ENCODE measurements around the gene SEC24C.
"Not testable (repeated sequence)": the region's sequence is repeated elsewhere in the genome, so short reads cannot be mapped to it uniquely, and the experiment has no call there.

SEC24C gene

GRCh38 chr10:73731588-73732375, 12.4 kb upstream of the SEC24C start:
- Mint-ChIP-seq H3K4me1 (peaks cover 12% of the 10 kb centered on the region), H3K27ac (no peak overlapping the region), H3K9me3 (no peaks in the 10 kb centered on the region), H3K4me3 (peak overlapping the region; percentile 99), H3K36me3 (ENCODE audit: low read depth) (peaks cover 21% of the 10 kb centered on the region), H3K27me3 (ENCODE audit: low read depth, poor library complexity) (no peaks in the 10 kb centered on the region)
- TF ChIP-seq CTCF (IDR thresholded peaks at IDR 0.05): no peak
- DNase-seq: no peak

GRCh38 chr10:73732426-73732825, 11.7 kb upstream of the SEC24C start:
- H3K36me3 Mint-ChIP-seq (ENCODE audit: low read depth): peaks cover 16% of the 10 kb centered on the region
- no peak for TF ChIP-seq CTCF (IDR thresholded peaks at IDR 0.05)
- DNase-seq: no peak
- peaks cover 12% of the 10 kb centered on the region for H3K4me1 Mint-ChIP-seq
- no peak overlapping the region for H3K27ac Mint-ChIP-seq
- no peaks in the 10 kb centered on the region for H3K27me3 Mint-ChIP-seq (ENCODE audit: low read depth, poor library complexity)
- peak overlapping the region; percentile 77 for H3K4me3 Mint-ChIP-seq
- H3K9me3 Mint-ChIP-seq: no peaks in the 10 kb centered on the region

- Mint-ChIP-seq H3K9me3 (no peaks in the 10 kb centered on the region), H3K4me1 (peaks cover 15% of the 10 kb centered on the region), H3K27ac (no peak overlapping the region), H3K27me3 (ENCODE audit: low read depth, poor library complexity) (no peaks in the 10 kb centered on the region), H3K36me3 (ENCODE audit: low read depth) (peaks cover 20% of the 10 kb centered on the region), H3K4me3 (no peak overlapping the region)
- DNase-seq: no peak
- TF ChIP-seq CTCF (IDR thresholded peaks at IDR 0.05): no peak
Observed at GRCh38 chr10:73732931-73733623, 11.1 kb upstream of the SEC24C start.

- Mint-ChIP-seq H3K4me3 (no peak overlapping the region), H3K36me3 (ENCODE audit: low read depth) (peaks cover 20% of the 10 kb centered on the region), H3K27ac (no peak overlapping the region), H3K9me3 (no peaks in the 10 kb centered on the region), H3K27me3 (ENCODE audit: low read depth, poor library complexity) (no peaks in the 10 kb centered on the region), H3K4me1 (peaks cover 15% of the 10 kb centered on the region)
- no peak for DNase-seq
- TF ChIP-seq CTCF (IDR thresholded peaks at IDR 0.05): no peak
Observed at GRCh38 chr10:73734028-73734720, 10.0 kb upstream of the SEC24C start.

- H3K27ac Mint-ChIP-seq: no peak overlapping the region
- H3K9me3 Mint-ChIP-seq: no peaks in the 10 kb centered on the region
- H3K27me3 Mint-ChIP-seq (ENCODE audit: low read depth, poor library complexity): no peaks in the 10 kb centered on the region
- H3K36me3 Mint-ChIP-seq (ENCODE audit: low read depth): peaks cover 20% of the 10 kb centered on the region
- TF ChIP-seq CTCF (IDR thresholded peaks at IDR 0.05): no peak
- DNase-seq: no peak
- peak overlapping the region; percentile 37 for H3K4me3 Mint-ChIP-seq
- H3K4me1 Mint-ChIP-seq: peaks cover 11% of the 10 kb centered on the region
Observed at GRCh38 chr10:73734796-73735305, 9.3 kb upstream of the SEC24C start.

- not testable (repeated sequence) for H3K9me3 Mint-ChIP-seq; H3K27ac Mint-ChIP-seq; H3K27me3 Mint-ChIP-seq (ENCODE audit: low read depth, poor library complexity); H3K4me3 Mint-ChIP-seq; H3K36me3 Mint-ChIP-seq (ENCODE audit: low read depth); DNase-seq
- peaks cover 25% of the 10 kb centered on the region for H3K4me1 Mint-ChIP-seq
Observed at GRCh38 chr10:73740501-73741254, 3.5 kb upstream of the SEC24C start.
